DOHH2 (cell line): ENCODE data around the gene CPA3.

Source experiments
- H3F3A ChIP-seq: fragments of 200-600 bp; sonication (generic), shearing (Covaris generic); 2 replicates; pipeline ENCODE4 v1.6.0; 2016; ENCODE audit warnings: antibody characterized with exemption, mild to moderate bottlenecking; ENCODE audit not compliant: control insufficient read depth, insufficient read depth
- H3K27ac ChIP-seq: fragments of 200-600 bp; sonication (generic); 2 replicates; pipeline ENCODE4 v1.5.1; 2014; ENCODE audit warnings: low read depth, mild to moderate bottlenecking, low read length, moderate library complexity
- H3K27me3 ChIP-seq: fragments of 200-600 bp; sonication (generic); 2 replicates; pipeline ENCODE4 v1.6.1; 2014; ENCODE audit warnings: mild to moderate bottlenecking, low read length, mixed read lengths; ENCODE audit not compliant: control insufficient read depth
- H3K36me3 ChIP-seq: fragments of 200-600 bp; sonication (generic); 2 replicates; pipeline ENCODE4 v1.6.1; 2014; ENCODE audit warnings: mild to moderate bottlenecking, low read length, moderate library complexity, mixed read lengths; ENCODE audit not compliant: control insufficient read depth
- H3K4me1 ChIP-seq: fragments of 200-600 bp; sonication (generic); 2 replicates; pipeline ENCODE4 v1.6.1; 2014; ENCODE audit warnings: mild to moderate bottlenecking, low read length, mixed read lengths; ENCODE audit not compliant: control insufficient read depth
- H3K4me2 ChIP-seq: fragments of 200-600 bp; sonication (generic); 2 replicates; pipeline ENCODE4 v1.6.0; 2014; ENCODE audit warnings: mild to moderate bottlenecking, low read length, moderate library complexity
- H3K4me3 ChIP-seq: fragments of 200-600 bp; sonication (generic); 2 replicates; pipeline ENCODE4 v1.5.1; 2014; ENCODE audit warnings: mild to moderate bottlenecking, low read length, mixed read lengths
- H3K79me2 ChIP-seq: fragments of 200-600 bp; sonication (generic); 2 replicates; pipeline ENCODE4 v1.6.1; 2014; ENCODE audit warnings: mild to moderate bottlenecking, low read length, mixed read lengths; ENCODE audit not compliant: control insufficient read depth
- H3K9me2 ChIP-seq: fragments of 200-600 bp; sonication (generic); replicated peaks from 2 replicates; pipeline ENCODE4 v1.6.1; 2014; ENCODE audit warnings: mild to moderate bottlenecking, low read length, mixed read lengths; ENCODE audit not compliant: control insufficient read depth
- H3K9me3 ChIP-seq: fragments of 200-600 bp; sonication (generic); 2 replicates; pipeline ENCODE4 v1.6.1; 2014; ENCODE audit warnings: antibody characterized with exemption, low read length, mixed read lengths; ENCODE audit not compliant: control insufficient read depth, insufficient read depth
- H4K20me1 ChIP-seq: fragments of 200-600 bp; sonication (generic); 2 replicates; pipeline ENCODE4 v1.6.0; 2014; ENCODE audit warnings: low read depth, mild to moderate bottlenecking, antibody characterized with exemption, low read length, moderate library complexity; ENCODE audit not compliant: control insufficient read depth, insufficient read depth
- EZH2phosphoT487 ChIP-seq: fragments of 200-600 bp; sonication (generic); IDR thresholded peaks from 2 replicates; pipeline ENCODE4 v1.6.1; 2017; ENCODE audit warnings: borderline replicate concordance, mild to moderate bottlenecking, antibody characterized with exemption, low read length, moderate library complexity, mixed read lengths
- TF ChIP-seq, protein P1 (sequence below): fragments of 200-600 bp; sonication (generic); IDR thresholded peaks from one replicate; pipeline ENCODE4 v1.5.1; 2014; ENCODE audit warnings: antibody characterized with exemption, mild to moderate bottlenecking, low read depth, low read length; ENCODE audit not compliant: poor library complexity, severe bottlenecking

The CPA3 gene

DNA sequence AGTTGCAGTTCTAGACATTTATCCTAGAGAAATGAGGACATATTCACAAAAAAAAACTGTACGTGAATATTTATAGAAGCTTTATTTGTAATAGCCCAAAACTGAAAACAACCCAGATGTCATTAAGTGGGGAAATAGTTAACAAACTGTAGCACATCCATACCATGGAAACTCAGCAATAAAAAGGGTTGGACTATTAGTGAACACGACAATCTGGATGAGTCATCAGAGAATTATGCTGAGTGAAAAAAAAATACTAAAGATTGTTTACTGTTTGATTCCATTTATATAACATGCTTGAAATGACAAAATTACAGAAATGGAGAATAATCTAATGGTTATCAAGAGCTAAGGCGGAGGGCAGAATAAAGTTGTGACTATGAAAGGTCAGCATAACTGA lies 59.5 kb downstream of the CPA3 start:
- H3K4me1 ChIP-seq: no peaks in the 10 kb centered on the region
- H3K79me2 ChIP-seq: no peaks in the 10 kb centered on the region
- no peak overlapping the region for H3K4me2 ChIP-seq
- H3K9me2 ChIP-seq: no peaks in the 10 kb centered on the region
- H3K27ac ChIP-seq: no peak overlapping the region
- no peak for TF ChIP-seq EZH2phosphoT487
- TF ChIP-seq, protein P1, sequence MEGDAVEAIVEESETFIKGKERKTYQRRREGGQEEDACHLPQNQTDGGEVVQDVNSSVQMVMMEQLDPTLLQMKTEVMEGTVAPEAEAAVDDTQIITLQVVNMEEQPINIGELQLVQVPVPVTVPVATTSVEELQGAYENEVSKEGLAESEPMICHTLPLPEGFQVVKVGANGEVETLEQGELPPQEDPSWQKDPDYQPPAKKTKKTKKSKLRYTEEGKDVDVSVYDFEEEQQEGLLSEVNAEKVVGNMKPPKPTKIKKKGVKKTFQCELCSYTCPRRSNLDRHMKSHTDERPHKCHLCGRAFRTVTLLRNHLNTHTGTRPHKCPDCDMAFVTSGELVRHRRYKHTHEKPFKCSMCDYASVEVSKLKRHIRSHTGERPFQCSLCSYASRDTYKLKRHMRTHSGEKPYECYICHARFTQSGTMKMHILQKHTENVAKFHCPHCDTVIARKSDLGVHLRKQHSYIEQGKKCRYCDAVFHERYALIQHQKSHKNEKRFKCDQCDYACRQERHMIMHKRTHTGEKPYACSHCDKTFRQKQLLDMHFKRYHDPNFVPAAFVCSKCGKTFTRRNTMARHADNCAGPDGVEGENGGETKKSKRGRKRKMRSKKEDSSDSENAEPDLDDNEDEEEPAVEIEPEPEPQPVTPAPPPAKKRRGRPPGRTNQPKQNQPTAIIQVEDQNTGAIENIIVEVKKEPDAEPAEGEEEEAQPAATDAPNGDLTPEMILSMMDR: no peak
- H3K36me3 ChIP-seq: no peaks in the 10 kb centered on the region
- H3K9me3 ChIP-seq: no peaks in the 10 kb centered on the region
- no peaks in the 10 kb centered on the region; the same call in 1 of the 2 replicates for H3K27me3 ChIP-seq
- no peaks in the 10 kb centered on the region for H3F3A ChIP-seq
- H4K20me1 ChIP-seq: no peaks in the 10 kb centered on the region
- no peak overlapping the region for H3K4me3 ChIP-seq

DNA sequence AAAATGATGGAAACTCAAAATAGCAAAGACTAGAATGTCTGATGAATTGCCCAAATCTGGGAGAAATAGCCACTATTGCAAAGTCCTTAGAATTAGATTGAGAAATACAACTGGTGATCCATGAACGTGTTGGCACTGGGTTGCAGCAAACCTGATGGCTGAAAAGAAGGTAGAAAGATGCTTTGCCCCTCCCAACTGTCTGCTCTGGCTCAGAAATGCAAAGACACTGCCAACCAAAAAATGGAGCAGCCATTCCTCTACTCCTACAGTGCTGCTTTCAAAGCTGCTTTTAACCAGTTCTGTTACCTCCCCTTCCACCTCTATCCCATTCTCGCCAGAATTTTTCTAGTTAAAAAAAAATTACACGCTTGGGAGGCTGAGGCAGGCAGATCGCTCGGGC lies 60.7 kb downstream of the CPA3 start:
- H4K20me1 ChIP-seq: no peaks in the 10 kb centered on the region
- TF ChIP-seq, protein P1: no peak
- TF ChIP-seq EZH2phosphoT487: no peak
- no peaks in the 10 kb centered on the region for H3K36me3 ChIP-seq
- no peaks in the 10 kb centered on the region for H3K9me3 ChIP-seq
- no peak overlapping the region for H3K4me3 ChIP-seq
- H3F3A ChIP-seq: no peaks in the 10 kb centered on the region
- no peaks in the 10 kb centered on the region for H3K4me1 ChIP-seq
- no peaks in the 10 kb centered on the region for H3K9me2 ChIP-seq
- H3K79me2 ChIP-seq: no peaks in the 10 kb centered on the region
- H3K27me3 ChIP-seq: no peaks in the 10 kb centered on the region
- no peak overlapping the region for H3K27ac ChIP-seq
- H3K4me2 ChIP-seq: no peak overlapping the region

DNA sequence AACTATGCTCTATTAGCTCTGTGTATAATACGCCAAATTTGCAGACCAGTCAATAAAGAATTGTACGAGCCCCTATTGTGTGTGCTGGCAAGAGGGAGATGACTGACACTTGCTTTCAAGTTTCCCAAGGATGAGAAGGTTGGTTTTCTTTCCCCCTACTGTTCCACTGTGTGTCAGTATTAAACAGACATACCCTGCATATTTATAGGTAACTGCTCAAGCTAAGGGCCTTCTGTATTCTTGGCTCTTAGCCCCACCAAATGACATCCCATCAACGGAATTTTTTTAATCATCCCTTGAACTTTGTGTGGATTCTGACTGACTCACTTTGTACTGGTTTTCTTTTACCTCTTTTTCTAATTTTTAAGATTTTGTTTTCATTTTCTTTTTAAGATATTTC lies 65.7 kb downstream of the CPA3 start:
- Histone ChIP-seq H3K4me2 (no peak overlapping the region), H4K20me1 (no peaks in the 10 kb centered on the region), H3K27me3 (no peaks in the 10 kb centered on the region), H3K36me3 (no peaks in the 10 kb centered on the region), H3K9me2 (no peaks in the 10 kb centered on the region), H3K27ac (no peak overlapping the region), H3F3A (no peaks in the 10 kb centered on the region), H3K9me3 (no peaks in the 10 kb centered on the region), H3K4me3 (no peak overlapping the region), H3K79me2 (no peaks in the 10 kb centered on the region), H3K4me1 (no peaks in the 10 kb centered on the region)
- TF ChIP-seq EZH2phosphoT487: no peak
- TF ChIP-seq, protein P1: no peak

DNA sequence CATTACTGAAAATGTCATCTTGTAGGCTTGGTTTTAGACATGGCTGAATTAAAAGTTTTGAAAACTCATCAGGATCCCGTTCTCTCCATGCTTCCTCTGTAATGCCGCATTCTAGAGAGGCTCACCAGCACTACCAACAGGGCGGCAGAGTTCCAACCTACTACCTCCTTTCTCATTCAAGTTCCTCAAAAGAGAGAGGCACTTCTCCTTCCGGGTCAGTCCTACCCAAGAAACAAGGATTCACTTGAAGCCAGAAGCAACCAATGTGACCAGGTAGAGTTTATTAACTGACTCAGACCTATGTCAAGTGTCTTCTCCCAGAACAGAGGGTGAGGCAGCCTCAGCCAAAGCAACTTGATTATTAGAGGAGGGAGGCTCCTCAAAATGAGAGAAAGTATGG lies 66.5 kb downstream of the CPA3 start:
- Histone ChIP-seq H3K27me3 (no peaks in the 10 kb centered on the region), H3K79me2 (no peaks in the 10 kb centered on the region), H3K9me3 (no peaks in the 10 kb centered on the region), H3K4me2 (no peak overlapping the region), H3K4me3 (no peak overlapping the region), H3F3A (no peaks in the 10 kb centered on the region), H3K36me3 (no peaks in the 10 kb centered on the region), H4K20me1 (no peaks in the 10 kb centered on the region), H3K9me2 (no peaks in the 10 kb centered on the region), H3K27ac (no peak overlapping the region), H3K4me1 (no peaks in the 10 kb centered on the region)
- no peak for TF ChIP-seq EZH2phosphoT487
- TF ChIP-seq, protein P1: no peak
